ENCODE results near the gene RPTOR. TPM values are rescaled to one million over a fixed set of nuclear protein-coding genes. Genes with fewer than 3 reads are reported as not detected.

Gene RPTOR
- polyA plus RNA-seq, 1 of the 3 experiments (the other 2 are of a cell fraction) = 14.9 TPM

GRCh38 chr17:80836658-80836965 is 292.0 kb downstream of the RPTOR start:
- WGBS (ENCODE audit: low lambda C conversion rate) = 96% methylated on average over 7 of the region's 7 CpGs
- ChIA-PET CTCF (interaction anchor here (1.1 to 1.6 kb wide), 4 partner anchors 10 to 29 kb away, joined by 3 to 5 read pairs (median 4); no protein-coding TSS in a partner anchor), POLR2A (no interaction called here)
- no peaks in the 10 kb centered on the region for H3K9me3 ChIP-seq
- peaks cover 0 to 10% of the 10 kb centered on the region in 2 experiments for H3K36me3 ChIP-seq (replicated peaks in 1 of 2; ENCODE audit: control insufficient read depth in 1 of 2, insufficient read depth in 2 of 2, low read length in 1 of 2)
- H3K9me2 ChIP-seq = no peaks in the 10 kb centered on the region
- no peak overlapping the region for H3K9ac ChIP-seq
- H3K4me1 ChIP-seq (ENCODE audit: control insufficient read depth in 1 of 2, insufficient read depth in 2 of 2, low read depth in 1 of 2, low read length in 1 of 2) = peaks cover 19 to 47% of the 10 kb centered on the region in 2 experiments
- H3K4me2 ChIP-seq = no peak overlapping the region
- no peaks in the 10 kb centered on the region for H3K79me2 ChIP-seq (ENCODE audit: insufficient read depth)
- DNase-seq = no peak
- peaks cover 15% of the 10 kb centered on the region for H3F3A ChIP-seq (replicated peaks; ENCODE audit: insufficient read depth)
- H3K4me3 ChIP-seq (ENCODE audit: low read depth in 2 of 2, low read length in 1 of 2) = no peak overlapping the region
- H3K27me3 ChIP-seq (ENCODE audit: insufficient read depth) = no peaks in the 10 kb centered on the region
- TF ChIP-seq CHD2 (IDR thresholded peaks at IDR 0.05; ENCODE audit: low read length, partially characterized antibody) (no peak), CTCF (IDR thresholded peaks at IDR 0.05) (no peak), FOXJ3 (CRISPR knock-in tag; IDR thresholded peaks at IDR 0.05) (no peak), NFIC (IDR thresholded peaks at IDR 0.05; ENCODE audit: borderline replicate concordance) (no peak), GATA2 (CRISPR knock-in tag; IDR thresholded peaks at IDR 0.05) (no peak), USF2 (IDR thresholded peaks at IDR 0.05; ENCODE audit: borderline replicate concordance, low read depth, low read length) (no peak)
- H3K27ac ChIP-seq (ENCODE audit: low read depth in 2 of 2, low read length in 1 of 2) = no peak overlapping the region; a peak in 1 of 4 replicates
- H4K20me1 ChIP-seq (ENCODE audit: insufficient read depth) = no peaks in the 10 kb centered on the region
- H2AFZ ChIP-seq (ENCODE audit: low read depth) = no peak overlapping the region

- no peaks in the 10 kb centered on the region for H3K79me2 ChIP-seq (ENCODE audit: insufficient read depth)
- peak; percentile 61 for DNase-seq
- no peaks in the 10 kb centered on the region for H3K27me3 ChIP-seq (ENCODE audit: insufficient read depth)
- no peaks in the 10 kb centered on the region for H4K20me1 ChIP-seq (ENCODE audit: insufficient read depth)
- H3K4me1 ChIP-seq (ENCODE audit: control insufficient read depth in 1 of 2, insufficient read depth in 2 of 2, low read depth in 1 of 2, low read length in 1 of 2) = peaks cover 19 to 43% of the 10 kb centered on the region in 2 experiments
- no peak overlapping the region for H3K4me3 ChIP-seq (ENCODE audit: low read depth in 2 of 2, low read length in 1 of 2)
- ChIA-PET CTCF (interaction anchor here (1.1 to 1.6 kb wide), 4 partner anchors 10 to 29 kb away, joined by 3 to 5 read pairs (median 4); no protein-coding TSS in a partner anchor), POLR2A (no interaction called here)
- peaks cover 15% of the 10 kb centered on the region for H3F3A ChIP-seq (replicated peaks; ENCODE audit: insufficient read depth)
- H3K4me2 ChIP-seq = no peak overlapping the region
- no peak overlapping the region; a peak in 1 of 4 replicates for H3K27ac ChIP-seq (ENCODE audit: low read depth in 2 of 2, low read length in 1 of 2)
- TF ChIP-seq TEAD4 (IDR thresholded peaks at IDR 0.05; ENCODE audit: borderline replicate concordance, insufficient read depth) = no peak
- no peak for TF ChIP-seq RXRA (IDR thresholded peaks at IDR 0.05; ENCODE audit: borderline replicate concordance, low read depth)
- TF ChIP-seq TAF1 (IDR thresholded peaks at IDR 0.05; ENCODE audit: borderline replicate concordance, low read depth, low read length) = no peak
- WGBS (ENCODE audit: low lambda C conversion rate) = 98% methylated on average over 16 of the region's 16 CpGs
- H2AFZ ChIP-seq (ENCODE audit: low read depth) = no peak overlapping the region
- H3K9ac ChIP-seq = no peak overlapping the region
- no peaks in the 10 kb centered on the region for H3K9me3 ChIP-seq
- peaks cover 0 to 10% of the 10 kb centered on the region in 2 experiments for H3K36me3 ChIP-seq (replicated peaks in 1 of 2; ENCODE audit: control insufficient read depth in 1 of 2, insufficient read depth in 2 of 2, low read length in 1 of 2)
- no peaks in the 10 kb centered on the region for H3K9me2 ChIP-seq
Measured at GRCh38 chr17:80836971-80837481, 292.4 kb downstream of the RPTOR start.
